ENCODE data around the gene NRXN2. TPM values are rescaled to one million over a fixed set of nuclear protein-coding genes. Genes with fewer than 3 reads are reported as not detected.

The NRXN2 gene
- total RNA-seq, 1 donor from 2014 or later: not detected

GRCh38 chr11:64593156-64594105 is 129.6 kb downstream of the NRXN2 start:
- no peak for DNase-seq (ENCODE audit: low read depth in 2 of 2)

- no peak for DNase-seq (ENCODE audit: low read depth in 2 of 2)
Observed at GRCh38 chr11:64592656-64593055, 130.3 kb downstream of the NRXN2 start.

GRCh38 chr11:64592234-64592615 is 130.8 kb downstream of the NRXN2 start:
- no peak for DNase-seq (ENCODE audit: low read depth in 2 of 2)

- no peak for DNase-seq (ENCODE audit: low read depth in 2 of 2)
Observed at GRCh38 chr11:64591257-64592233, 131.5 kb downstream of the NRXN2 start.

GRCh38 chr11:64590763-64591221 is 132.2 kb downstream of the NRXN2 start, which contains the start of gene SLC22A12:
Gene SLC22A12 (plus strand): TSS chr11:64591220. CDS start chr11:64591557, 337 bp downstream.
- no peak for DNase-seq (ENCODE audit: low read depth in 2 of 2)

- no peak for DNase-seq (ENCODE audit: low read depth in 2 of 2)
Observed at GRCh38 chr11:64588701-64589100, 134.3 kb downstream of the NRXN2 start.

GRCh38 chr11:64586366-64586765 is 136.6 kb downstream of the NRXN2 start:
- DNase-seq (ENCODE audit: low read depth in 2 of 2): no peak

- no peak for DNase-seq (ENCODE audit: low read depth in 2 of 2)
Observed at GRCh38 chr11:64585150-64585549, 137.8 kb downstream of the NRXN2 start.

GRCh38 chr11:64583296-64584262 is 139.4 kb downstream of the NRXN2 start:
- DNase-seq (ENCODE audit: low read depth in 2 of 2): peak in 1 of 2 donors; percentile 69

- DNase-seq (ENCODE audit: low read depth in 2 of 2): no peak
Observed at GRCh38 chr11:64582885-64583284, 140.1 kb downstream of the NRXN2 start.

GRCh38 chr11:64581057-64581523 is 141.9 kb downstream of the NRXN2 start:
- DNase-seq (ENCODE audit: low read depth in 2 of 2): no peak

- peak in 1 of 2 donors; percentile 73 for DNase-seq (ENCODE audit: low read depth in 2 of 2)
Observed at GRCh38 chr11:64580412-64580811, 142.6 kb downstream of the NRXN2 start.

GRCh38 chr11:64577202-64577601 is 145.8 kb downstream of the NRXN2 start:
- no peak for DNase-seq (ENCODE audit: low read depth in 2 of 2)

- DNase-seq (ENCODE audit: low read depth in 2 of 2): no peak
Observed at GRCh38 chr11:64572143-64572542, 150.9 kb downstream of the NRXN2 start.

GRCh38 chr11:64571410-64572091 is 151.4 kb downstream of the NRXN2 start:
- no peak for DNase-seq (ENCODE audit: low read depth in 2 of 2)

- DNase-seq (ENCODE audit: low read depth in 2 of 2): no peak
Observed at GRCh38 chr11:64571050-64571409, 152.0 kb downstream of the NRXN2 start.

- DNase-seq (ENCODE audit: low read depth in 2 of 2): no peak
Observed at GRCh38 chr11:64570341-64570740, 152.7 kb downstream of the NRXN2 start.

- DNase-seq (ENCODE audit: low read depth in 2 of 2): no peak
Observed at GRCh38 chr11:64569300-64569970, 153.6 kb downstream of the NRXN2 start.

- no peak for DNase-seq (ENCODE audit: low read depth in 2 of 2)
Observed at GRCh38 chr11:64568584-64569140, 154.3 kb downstream of the NRXN2 start.

Data from lung microvascular endothelial cell (primary cell).